ENCODE results near the gene H1-8. TPM values are rescaled to one million over a fixed set of nuclear protein-coding genes. Genes with fewer than 3 reads are reported as not detected.

H1-8 gene
- total RNA-seq, 1 experiment from 2014 or later, result not detected

DNA sequence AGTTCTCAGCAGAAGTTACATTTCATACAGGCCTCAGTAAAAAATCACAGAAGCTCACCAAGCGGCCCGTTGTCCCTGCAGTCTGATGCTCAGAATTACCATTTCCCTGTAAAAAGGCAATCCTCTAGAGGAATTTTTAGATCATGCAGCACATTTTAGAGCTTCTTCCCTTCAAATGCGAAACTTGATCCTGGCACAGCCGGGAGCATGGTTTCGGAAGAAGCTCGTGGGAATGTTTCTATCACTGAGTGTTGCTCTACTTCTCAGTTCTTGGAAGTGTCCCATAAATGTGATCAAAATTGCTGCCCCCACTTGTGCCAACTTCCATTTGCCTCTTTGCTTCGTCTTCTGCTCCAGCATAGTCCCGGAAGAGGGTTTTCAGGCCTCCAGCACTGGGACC is 3.8 kb upstream of the H1-8 start:
- Histone ChIP-seq H3K9ac (ENCODE audit: extremely low read depth, insufficient read length, low read length) (no peak overlapping the region), H3T11ph (ENCODE audit: low read length) (no peak overlapping the region), H3K79me2 (ENCODE audit: insufficient read depth, low read length) (no peaks in the 10 kb centered on the region), H3K23ac (ENCODE audit: insufficient read length, low read depth, low read length) (no peak overlapping the region), H3K4me1 (ENCODE audit: insufficient read depth, low read length) (peaks cover 2% of the 10 kb centered on the region; the same call in 1 of the 2 replicates), H2BK120ac (ENCODE audit: low read depth, low read length, poor library complexity, severe bottlenecking) (no peak overlapping the region), H3K27me3 (ENCODE audit: insufficient read depth, low read length) (no peaks in the 10 kb centered on the region; the same call in 1 of the 2 replicates), H2BK15ac (ENCODE audit: low read depth, low read length) (no peak overlapping the region), H3K4ac (ENCODE audit: low read depth, low read length) (no peak overlapping the region), H2BK20ac (ENCODE audit: low read depth, low read length, poor library complexity, severe bottlenecking) (no peak overlapping the region), H3K14ac (ENCODE audit: insufficient read depth, low read length) (no peak overlapping the region), H2AFZ (ENCODE audit: low read length) (no peak overlapping the region), H2BK5ac (ENCODE audit: insufficient read length, low read length) (no peak overlapping the region), H3K27ac (ENCODE audit: insufficient read length, low read depth, low read length) (no peak overlapping the region), H3K79me1 (ENCODE audit: insufficient read depth, low read depth, low read length, poor library complexity, severe bottlenecking) (no peaks in the 10 kb centered on the region), H2BK12ac (ENCODE audit: insufficient read length, low read depth, low read length) (no peak overlapping the region), H2AK5ac (ENCODE audit: insufficient read length, low read length) (no peak overlapping the region), H4K20me1 (ENCODE audit: control insufficient read depth, insufficient read depth, insufficient read length) (no peaks in the 10 kb centered on the region), H4K91ac (ENCODE audit: insufficient read length, low read depth, low read length) (no peak overlapping the region), H3K9me3 (ENCODE audit: control insufficient read depth, low read depth, low read length) (no peaks in the 10 kb centered on the region), H4K8ac (replicated peaks; ENCODE audit: insufficient read length, low read depth, low read length) (no peak overlapping the region), H3K56ac (ENCODE audit: insufficient read length, low read depth, low read length) (no peak overlapping the region), H3K18ac (ENCODE audit: insufficient read length, low read depth, low read length) (no peak overlapping the region), H3K23me2 (ENCODE audit: insufficient read length, low read depth, low read length, poor library complexity, severe bottlenecking) (no peaks in the 10 kb centered on the region), H3K4me2 (ENCODE audit: insufficient read depth, insufficient read length, low read length) (no peak overlapping the region), H4K5ac (ENCODE audit: insufficient read length, low read depth, low read length) (no peak overlapping the region)
- H3K27ac Mint-ChIP-seq, result peak overlapping the region in 2 of 3 experiments; percentile 17 to 31; a peak in 1 of 7 replicates
- H3K36me3 Mint-ChIP-seq (ENCODE audit: insufficient read depth in 1 of 3, low read depth in 3 of 3), result no peaks in the 10 kb centered on the region
- no CpG with 5 or more reads among the region's 8 CpGs for WGBS (ENCODE audit: extremely low coverage, insufficient read length, low lambda C conversion rate)
- TF ChIP-seq CTCF (conservative IDR thresholded peaks at IDR 0.05), result no peak
- H3K27me3 Mint-ChIP-seq (ENCODE audit: low read depth), result peaks cover 3% of the 10 kb centered on the region
- H3K4me3 Mint-ChIP-seq, result no peak overlapping the region
- H3K4me1 Mint-ChIP-seq, result peaks cover 31 to 43% of the 10 kb centered on the region in 2 experiments
- 0 out of 5 replicates have a peak, but pooled peaks cover 0 to 3% of the 10 kb centered on the region in 2 experiments for H3K9me3 Mint-ChIP-seq
- no peak for DNase-seq

Measured in H9 (cell line).